ENCODE results near the gene FPR1.
A peak's percentile ranks its signal among the peaks of the same experiment; 100 is the strongest.

Gene FPR1

DNA sequence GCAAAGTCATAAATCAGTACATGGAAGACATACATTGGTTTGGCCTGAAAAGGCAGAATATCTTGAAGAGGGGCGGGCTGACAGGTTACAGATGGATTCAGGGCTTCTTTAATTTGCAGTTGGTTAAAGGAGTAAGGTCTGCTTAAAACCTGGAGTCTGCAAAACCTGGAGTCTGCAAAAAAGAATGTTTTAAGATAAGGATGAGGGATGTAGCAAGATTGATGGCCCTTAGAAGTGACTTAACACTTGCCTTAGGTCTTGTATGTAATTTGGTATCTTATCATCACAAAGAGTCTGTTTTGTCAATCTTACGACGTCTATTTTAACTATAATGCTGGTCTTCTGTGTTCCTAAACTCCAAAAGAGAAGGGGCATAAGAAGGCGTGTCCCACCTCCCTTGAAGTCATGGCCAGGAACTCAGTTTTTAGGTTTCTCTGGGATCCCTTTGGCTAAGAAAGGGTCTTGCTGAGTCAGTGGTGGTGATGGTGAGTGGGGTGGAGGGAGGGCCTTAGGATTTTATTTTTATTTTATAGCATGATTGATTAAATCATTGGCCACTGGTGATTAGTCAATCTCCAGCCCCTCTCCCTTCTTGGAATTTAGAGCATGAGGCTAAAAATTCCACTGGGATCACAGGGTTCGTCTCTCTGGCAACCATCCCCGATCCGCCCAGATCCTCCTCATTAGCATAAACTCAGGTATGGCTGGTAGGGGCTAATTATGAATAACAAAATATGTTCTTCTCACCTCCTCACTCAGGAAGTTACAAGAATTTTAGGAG, 17.7 kb downstream of the FPR1 start:
- no peak for DNase-seq

DNA sequence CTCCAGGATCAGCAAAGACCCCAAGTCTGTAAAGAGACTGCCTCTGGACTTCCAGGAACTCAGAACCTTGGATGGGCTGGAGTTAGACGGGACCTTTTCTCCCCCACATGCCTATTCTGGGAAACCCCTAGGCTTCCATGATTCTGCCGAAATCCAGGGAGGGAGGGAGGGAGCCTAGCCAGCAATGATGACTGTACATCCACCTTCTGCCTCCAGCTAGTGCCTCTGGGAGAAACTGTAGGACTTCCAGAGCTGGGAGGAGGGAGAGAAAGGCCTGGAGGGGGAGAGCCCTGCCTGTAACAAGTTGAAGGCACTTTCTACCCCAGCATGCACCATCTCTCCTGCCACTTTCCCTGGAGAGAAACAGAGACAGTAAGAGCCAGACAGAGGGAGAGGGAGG, 21.9 kb downstream of the FPR1 start:
- DNase-seq = no peak

DNA sequence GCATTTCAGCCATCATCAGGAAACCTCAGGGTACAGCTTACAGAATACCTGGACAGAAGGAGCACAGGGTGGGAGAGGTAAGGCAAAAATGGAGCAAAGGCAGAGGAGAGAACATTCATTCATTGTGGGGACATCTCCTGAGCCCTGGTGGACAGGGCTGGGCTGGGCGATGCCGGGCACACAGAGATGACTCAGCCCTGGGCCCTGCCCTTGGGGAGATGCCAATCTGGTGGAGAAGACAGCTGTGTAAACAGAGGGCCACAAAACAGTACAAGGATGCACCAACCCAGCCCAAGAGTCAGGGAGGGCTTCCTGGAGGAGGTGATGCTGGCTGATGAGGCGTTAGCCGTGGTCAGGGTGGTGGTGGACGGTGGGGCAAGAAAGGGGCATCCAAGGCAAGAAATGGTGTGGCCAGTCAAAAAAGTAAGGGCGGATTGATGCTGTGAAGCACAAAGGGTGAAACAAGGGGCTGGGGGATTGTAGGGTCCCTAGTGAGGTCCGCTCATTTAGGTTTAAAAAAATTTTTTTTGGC, 24.3 kb downstream of the FPR1 start:
- no peak for DNase-seq

DNA sequence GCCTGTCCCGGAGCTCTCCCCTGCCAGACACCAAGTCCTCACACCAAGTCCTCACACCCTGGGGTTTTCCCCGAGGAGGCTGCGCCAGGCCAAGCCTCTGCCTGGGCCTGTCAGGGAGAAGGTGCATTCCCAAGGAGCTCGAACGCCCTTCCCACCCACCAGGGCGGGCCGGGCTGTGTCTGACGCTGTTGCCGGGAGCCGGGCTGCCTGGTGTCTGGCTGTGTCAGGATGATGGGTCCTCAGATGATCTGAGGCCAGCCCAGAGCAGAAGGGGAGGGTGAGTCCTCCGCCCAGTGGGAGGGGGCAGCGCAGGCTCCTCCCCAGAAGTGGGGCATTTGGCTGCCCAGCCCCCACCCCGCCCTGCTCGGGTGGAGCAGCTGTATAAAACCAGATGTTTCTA, 25.6 kb downstream of the FPR1 start:
- no peak for DNase-seq

DNA sequence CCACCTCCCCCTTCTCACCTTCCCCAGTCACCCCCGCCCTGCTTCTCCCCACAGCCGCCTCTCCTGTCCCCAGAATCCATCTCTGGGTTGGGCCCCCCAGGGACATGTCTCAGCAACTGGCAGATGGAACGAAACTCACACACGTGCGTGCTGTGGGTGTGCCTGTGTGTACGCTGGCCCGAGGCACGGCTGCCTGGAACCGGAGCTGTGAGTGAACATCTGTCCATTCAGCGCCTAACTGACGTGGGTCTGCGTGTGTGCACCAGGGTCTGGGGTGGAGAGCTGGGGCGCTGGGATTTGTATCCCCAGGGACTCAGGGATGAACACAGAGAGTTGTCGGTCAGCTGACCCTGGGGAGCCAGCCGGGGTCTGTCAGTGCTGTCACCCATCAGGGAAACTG, 27.1 kb downstream of the FPR1 start:
- no peak for DNase-seq

DNA sequence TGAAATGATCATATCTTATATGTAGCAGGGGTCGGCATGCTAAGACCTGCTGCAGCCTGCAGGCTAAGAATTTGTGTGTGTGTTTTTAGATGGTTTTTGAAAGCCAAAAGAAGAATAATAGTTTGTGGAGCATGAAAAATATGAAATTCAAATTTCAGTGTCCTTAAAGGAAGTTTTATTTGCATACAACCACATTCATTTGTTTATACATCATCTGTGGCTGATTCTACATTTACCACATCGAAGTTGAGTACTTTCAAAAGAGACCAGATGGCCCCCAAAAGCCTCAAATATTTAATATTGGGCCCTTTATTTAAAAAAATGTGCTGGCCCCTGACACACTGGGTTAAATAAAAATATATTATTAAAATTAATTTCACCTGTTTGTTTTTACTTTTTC, 29.2 kb downstream of the FPR1 start:
- DNase-seq = no peak

DNA sequence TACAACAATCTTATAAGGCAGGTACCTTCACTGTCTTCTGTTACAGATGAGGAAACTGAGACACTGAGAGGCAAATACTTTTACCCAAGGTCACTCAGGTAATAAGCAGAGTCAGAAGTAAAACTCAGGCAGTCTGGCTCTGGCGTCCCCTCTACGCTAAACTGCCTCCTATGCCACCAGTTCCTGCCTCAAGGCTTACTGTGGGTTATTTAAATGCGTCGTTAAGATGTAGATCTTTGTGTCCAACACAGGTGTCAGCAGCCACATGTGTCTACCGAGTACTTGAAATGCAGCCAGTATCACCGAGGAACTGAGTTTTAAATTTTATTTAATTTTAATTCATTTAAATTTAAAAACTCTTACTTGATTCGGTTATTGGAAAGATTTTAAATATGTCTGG, 29.8 kb downstream of the FPR1 start:
- no peak for DNase-seq

DNA sequence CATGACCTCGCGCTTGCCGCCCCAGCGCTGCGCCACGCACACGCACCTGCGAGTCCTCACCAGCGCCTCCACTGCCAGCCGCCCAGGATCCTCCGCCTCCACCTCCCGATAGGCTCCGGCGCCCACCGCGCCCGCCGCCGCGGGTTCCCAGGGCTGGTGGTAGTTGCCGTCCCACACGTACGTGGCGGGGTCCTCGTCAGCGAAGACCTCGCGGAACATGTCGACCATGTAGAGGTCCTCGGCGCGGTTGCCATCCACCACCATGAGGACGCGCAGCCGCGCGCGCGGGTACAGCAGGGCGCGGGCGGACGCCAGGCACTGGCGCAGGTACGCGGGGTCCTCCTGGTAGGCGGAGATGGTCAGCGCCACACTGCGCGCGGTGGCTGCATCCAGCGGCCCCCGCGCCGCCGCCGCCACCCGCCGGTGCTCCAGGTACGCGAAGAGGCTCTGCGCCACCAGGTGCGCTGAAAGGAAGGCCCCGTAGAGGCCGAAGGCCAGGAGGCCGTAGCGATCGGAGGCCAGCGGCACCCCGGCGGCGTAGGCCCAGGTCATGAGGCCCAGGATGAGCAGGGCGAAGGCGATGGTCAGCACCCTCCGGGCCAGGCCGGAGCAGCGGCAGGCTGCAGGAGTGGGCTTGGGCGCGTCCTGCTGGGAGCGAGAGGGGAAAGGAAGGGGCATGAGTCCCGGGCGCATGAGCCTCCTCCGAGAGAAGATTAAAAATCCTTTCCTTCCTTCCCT, 32.3 kb downstream of the FPR1 start:
- no peak for DNase-seq

DNA sequence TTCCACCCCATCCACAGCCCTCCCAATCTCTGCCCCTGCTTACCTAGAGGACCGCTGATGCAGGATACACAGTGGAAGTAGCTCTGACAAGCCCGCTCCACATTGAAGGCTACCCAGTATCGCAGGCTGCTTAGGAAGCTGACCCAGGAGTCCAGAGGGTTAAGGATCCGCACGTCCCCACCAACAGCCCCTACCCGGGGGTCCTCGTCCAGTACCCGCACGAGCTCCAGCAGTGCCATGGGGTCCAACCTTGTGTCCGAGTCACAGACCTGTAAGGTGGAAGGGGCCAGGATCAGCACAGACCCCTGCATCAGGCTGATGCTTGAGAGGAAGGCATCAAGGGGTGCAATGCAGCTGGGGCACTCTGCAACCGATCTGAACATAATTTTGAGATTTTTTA, 34.8 kb downstream of the FPR1 start:
- no peak for DNase-seq

DNA sequence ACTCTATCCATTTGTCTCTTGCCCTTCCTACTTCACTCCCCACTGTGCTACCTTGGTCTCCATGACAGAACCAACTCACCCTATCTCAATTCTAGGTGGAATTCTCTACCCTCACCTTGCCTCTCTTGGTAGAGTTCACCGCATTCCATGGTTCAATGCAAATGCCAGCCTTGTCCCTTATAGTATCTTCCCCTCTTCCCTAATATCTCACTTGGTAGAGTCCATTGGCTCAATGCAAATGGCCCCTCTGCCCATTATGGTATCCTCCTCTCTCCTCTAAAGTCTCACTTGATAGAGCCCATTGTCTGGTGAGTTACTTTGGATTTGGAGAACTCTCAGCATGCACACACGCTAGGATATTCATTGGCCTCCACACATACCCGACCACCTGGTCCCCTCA, 35.8 kb downstream of the FPR1 start:
- DNase-seq = no peak

DNA sequence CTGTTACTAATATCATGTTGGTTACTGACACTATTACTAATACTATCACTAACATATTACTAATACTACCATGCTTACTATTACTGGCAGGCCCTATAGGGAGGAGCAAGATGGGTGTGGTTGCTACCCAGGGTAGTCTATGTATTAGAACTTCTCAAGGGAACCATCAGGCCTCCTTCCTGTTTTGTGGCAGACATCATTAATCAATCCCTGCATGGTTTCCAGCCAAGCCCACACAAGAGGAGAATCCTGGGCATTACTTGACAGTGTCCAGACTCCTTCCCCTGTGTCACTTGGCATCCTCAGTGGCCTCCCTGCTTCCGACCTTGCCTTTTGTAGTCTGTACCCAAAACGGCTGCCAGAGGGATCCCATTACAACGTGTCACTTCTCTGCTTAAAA, 36.8 kb downstream of the FPR1 start:
- DNase-seq = no peak

DNA sequence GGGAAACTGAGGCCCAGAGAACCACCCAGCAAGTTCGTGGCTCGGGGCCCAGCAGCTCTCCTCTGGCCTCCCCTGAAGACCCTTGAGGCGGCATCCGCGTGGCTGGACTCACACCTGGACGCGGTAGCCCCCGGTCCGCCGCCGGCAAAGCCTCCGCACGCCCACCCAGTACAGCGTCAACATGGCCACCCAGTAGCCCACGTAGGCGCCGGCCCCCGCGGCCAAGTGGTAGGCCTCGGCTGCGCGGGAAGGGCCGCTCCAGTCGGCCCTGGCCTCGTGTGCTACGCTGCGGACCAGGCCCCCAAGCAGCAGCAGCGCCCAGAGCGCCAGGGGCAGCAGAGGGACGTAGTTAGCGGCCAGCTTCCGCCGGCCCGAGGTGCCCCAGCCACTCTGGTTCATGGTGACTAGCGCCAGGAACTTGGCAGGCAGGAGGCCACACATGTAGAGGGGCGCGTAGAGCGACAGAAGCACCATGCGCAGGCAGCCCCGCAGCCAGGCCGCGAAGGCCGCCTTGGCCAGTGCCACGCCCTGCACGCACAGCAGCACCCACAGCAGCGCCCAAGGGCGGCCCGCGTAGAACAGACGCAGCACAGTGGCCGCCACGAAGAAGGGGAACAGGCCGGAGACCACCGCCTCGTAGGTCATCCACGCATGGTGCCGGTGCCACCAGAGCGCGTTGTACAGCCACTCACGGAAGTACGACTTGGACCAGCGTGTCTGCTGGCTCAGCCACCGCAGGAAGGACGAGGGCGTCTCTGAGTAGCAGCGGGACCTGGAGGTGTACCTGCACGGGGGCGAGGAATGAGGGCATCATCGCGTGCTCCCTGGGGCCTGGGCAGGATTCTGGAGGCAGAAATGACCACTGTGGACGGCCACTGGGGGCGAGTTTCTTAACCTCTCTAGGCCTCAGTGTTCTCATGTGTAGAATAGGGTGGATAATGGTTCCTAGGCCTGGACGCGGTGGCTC, 38.1 kb downstream of the FPR1 start:
- no peak for DNase-seq

DNA sequence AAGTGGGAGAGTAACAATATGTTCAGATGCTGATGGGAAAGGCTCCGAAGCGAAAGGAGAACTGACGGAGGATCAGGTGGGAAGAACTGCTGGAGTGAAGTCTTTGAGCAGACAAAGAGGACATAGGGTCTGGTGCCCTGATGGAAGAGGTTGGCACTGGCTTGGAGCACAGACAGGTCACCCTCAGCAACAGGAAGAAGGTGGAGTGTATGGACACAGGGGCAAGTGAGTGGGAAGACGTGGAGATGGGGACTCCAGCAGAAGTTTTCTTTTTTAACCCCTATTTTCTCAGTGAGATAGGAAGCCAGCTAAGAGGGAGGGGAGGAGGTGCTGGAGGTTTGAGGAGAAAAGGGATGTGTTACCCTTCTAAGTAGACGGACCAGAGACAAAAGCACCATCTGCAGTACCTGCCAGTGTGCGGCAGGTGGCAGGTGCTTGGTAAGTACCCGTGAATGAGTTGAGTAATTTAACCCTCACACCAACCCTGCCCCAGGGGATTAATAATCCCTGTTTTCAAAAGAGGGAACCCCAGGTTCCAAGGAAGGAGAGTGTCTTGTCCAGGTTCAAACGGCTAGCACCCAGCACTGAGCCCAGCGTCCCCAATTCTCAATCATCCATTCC, 39.1 kb downstream of the FPR1 start:
- DNase-seq = no peak

DNA sequence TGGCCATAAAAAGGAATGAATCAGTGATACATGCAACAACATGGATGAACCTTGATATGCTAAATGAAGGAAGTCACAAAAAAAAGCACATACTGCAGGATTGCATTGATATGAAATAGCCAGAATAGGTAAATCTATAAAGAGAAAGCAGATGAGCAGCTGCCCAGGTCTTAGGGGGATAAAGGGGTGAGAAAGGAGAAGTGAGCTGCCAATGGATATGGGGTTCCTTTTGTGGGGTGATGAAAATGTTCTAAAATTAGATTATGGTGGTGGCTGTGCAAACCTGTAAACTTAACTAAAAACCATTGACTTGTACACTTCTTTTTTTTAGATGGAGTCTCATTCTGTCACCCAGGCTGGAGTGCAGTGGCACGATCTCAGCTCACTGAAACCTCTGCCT, 40.0 kb downstream of the FPR1 start:
- DNase-seq = no peak

DNA sequence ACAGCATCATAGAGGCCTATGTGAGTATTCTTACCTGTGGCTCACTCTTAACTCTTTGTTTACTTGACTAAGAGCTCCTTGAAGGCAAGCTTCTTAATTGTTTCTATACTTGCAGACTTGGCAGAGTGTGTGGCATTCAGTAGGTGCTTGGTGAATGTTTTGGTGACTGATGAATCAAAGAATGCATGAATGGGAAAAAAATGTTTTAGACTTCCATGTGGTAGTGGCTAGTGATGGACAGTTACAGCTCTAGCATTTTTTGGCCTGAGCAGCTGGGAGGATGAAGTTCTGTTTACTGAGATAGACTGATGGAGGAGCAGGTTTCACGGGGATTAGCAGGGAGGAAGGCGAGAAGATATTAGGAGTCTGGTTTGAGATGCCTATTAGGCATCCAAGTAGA, 41.5 kb downstream of the FPR1 start:
- DNase-seq = no peak

DNA sequence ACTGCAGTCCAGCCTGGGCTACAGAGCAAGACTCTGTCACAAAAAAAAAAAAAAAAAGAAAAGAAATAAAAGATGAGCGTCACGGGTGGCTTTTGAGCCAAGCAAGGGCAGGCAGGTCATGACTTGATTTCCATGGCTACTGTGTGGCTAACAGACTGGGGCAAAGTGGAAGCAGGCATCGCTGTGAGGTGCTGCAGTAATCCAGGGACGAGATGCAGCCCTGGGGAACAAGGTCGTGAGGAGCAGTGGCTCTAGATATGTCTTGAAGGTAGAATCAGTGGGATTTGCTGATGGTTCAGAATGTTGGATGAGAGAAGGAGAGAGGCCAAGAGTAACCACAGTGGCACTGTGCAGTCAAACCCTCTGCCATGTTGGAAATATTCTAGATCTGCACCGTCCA, 42.1 kb downstream of the FPR1 start:
- no peak for DNase-seq

DNA sequence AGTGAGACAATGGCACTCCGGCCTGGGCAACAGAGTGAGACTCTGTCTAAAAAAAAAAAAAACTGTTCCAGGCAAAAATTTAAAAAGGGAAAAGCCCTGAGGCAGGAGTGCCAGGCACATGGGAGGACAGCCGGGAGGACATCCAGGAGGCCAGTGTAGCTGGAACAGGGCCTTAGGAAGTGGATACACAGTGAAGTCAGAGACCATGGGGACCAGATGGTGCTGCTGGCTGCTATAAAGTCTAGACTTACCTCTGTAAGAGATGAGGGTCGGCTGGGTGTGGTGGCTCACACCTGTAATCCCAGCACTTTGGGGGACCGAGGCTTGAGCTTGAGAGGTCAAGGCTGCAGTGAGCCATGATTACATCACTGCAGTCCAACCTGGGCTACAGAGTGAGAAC, 42.9 kb downstream of the FPR1 start:
- DNase-seq = no peak

DNA sequence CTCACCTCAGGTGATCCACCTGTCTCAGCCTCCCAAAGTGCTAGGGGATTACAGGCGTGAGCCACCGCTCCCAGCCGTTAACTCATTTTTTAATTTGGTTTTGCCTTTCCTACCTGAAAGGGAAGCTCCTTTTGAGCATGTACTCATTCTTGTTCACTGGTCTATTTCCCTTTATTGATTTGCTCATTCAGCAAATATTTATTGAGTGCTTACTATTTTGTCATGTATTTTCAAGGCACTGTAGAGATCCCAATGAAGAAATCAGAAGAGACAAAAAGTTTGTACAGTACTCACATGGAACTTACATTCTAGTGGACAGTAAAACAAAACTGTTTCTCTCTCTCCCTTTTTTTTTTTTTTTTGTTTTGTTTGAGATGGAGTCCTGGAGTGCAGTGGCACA, 44.8 kb downstream of the FPR1 start:
- DNase-seq = no peak

DNA sequence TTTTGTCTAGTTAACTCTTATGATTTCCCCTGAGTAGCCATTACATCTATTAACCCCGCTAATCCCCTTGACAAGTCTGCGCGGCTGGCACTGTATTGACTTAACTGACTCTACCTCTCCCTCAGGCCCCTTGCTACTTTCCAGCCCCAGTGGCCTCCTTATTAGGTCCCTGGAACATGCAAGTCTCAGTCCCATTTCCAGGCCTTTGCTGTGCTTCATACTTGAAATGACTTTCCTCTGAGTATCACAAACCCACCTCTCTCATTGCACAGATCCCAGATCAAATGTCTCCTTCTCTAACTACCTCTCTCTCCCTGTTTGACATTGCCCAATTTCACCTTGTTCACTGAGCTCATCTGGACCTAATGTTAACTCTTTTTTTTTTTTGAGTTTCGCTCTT, 45.4 kb downstream of the FPR1 start:
- no peak for DNase-seq

DNA sequence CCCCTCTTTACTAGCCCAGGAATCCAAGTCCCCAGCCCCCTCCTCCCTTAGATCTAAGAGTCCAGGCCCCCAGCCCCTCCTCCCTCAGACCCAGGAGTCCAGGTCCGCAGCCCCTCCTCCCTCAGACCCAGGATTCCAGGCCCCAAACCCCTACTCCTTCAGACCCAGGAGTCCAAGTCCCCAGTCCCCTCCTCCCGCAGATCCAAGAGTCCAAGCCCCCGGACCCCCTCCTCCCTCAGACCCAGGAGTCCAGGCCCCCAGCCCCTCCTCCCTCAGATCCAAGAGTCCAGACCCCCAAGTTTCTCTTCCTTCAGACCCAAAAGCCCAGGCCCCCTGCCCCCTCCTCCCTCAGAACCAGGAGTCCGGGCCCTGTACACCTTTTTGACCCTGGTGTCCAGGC, 47.1 kb downstream of the FPR1 start:
- DNase-seq = no peak

DNA sequence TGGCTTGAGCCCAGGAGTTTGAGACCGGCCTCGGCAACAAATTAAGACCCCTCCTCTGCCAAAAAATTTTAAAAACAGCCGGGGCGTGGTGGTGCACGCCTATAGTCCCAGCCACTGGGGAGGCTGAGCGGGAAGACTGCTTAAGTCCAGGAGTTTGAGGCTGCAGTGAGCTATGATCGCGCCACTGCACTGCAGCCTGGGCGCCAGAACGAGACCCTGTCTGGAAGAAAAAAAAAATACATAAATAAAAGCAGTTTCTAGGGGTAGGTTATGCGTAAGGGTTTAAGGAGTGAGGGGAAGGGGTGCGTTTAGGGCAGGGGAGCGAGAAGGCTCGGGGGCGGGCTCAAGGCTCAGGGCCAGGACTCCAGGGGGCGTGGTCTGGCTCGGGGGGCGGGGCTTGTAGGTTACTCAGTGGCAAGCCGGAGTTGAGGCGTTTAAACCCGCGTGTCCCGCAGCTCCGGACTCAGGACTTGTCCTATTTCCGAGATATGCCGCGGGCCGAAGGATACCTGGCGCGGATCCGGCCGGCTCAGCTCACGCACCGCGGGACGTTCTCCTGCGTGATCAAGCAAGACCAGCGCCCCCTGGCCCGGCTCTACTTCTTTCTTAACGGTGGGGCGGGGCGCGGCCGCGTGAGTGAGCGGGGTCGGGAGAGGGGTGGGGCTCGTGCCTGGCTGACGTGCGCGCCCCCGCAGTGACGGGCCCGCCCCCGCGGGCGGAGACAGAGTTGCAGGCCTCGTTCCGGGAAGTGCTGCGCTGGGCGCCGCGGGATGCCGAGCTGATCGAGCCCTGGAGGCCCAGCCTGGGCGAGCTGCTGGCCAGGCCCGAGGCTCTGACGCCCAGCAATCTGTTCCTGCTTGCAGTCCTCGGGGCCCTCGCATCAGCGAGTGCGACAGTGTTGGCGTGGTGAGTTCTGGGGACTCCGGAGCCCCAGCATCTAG, 47.8 kb downstream of the FPR1 start:
- peak; percentile 96 for DNase-seq

Measured in activated CD4-positive, alpha-beta T cell treated with anti-CD3 and anti-CD28 coated beads, Interleukin-2, amount 50 U/mL, for 16 hours (primary cell).